ENCODE results near the gene MEDAG. TPM values are rescaled to one million over a fixed set of nuclear protein-coding genes. Genes with fewer than 3 reads are reported as not detected.

MEDAG gene
- polyA plus RNA-seq (ENCODE audit: insufficient read length in 3 of 3) = 1 to 10 TPM in 1 of 3 donors, under 1 TPM in 2; 0.71 to 1.3 (median 0.80) TPM

- no peak for DNase-seq (ENCODE audit: low read depth in 3 of 3, low spot score in 2 of 3)
Measured at GRCh38 chr13:30905932-30906383, at the start of gene MEDAG. TSS of gene MEDAG (plus strand) at chr13:30906271. CDS start at chr13:30906516, 245 bp downstream.

- DNase-seq (ENCODE audit: low read depth in 3 of 3, low spot score in 2 of 3) = no peak
Measured at GRCh38 chr13:30857018-30857417, 49.1 kb upstream of the MEDAG start.

DNA sequence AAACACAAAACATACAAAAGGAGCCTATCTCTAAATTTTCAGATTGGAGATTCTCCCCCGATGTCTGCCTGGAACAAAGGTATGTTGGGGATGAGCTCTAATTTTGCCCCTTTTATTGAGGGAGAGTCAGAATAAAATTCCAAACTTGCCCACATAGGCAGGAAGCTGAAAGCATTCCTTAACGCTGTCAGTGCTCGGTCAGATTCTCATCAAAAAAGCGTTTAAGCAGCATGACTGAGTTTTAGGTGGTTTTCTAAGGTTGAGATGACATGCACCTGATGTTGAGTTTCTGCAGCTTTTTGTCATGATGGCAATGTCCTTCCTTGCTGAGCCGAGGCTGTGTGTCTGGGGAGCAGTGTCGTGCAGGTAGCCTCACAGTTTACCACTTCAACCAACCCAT, 48.4 kb upstream of the MEDAG start:
- DNase-seq (ENCODE audit: low read depth in 3 of 3, low spot score in 2 of 3) = no peak

DNA sequence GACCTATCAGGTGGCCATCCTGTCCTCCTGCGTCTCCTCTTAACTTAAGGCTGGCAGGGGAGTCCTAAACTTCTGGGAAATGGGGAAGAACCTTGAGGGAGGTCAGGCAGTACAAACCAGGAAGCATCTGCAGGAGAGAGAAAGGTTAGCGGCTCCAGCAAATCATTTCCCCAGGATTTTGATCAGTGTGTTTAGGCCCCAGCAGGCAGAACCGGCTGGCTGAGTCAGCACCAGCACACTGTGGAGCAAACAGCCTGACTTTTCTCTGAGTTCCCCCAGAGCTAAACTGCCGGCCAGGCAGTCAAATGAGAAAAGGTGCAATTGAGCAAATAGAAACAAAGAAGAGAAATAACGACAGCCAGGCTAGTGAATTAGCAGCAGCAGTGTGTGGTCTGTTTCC, 46.7 kb upstream of the MEDAG start:
- DNase-seq (ENCODE audit: low read depth in 3 of 3, low spot score in 2 of 3) = no peak

- no peak for DNase-seq (ENCODE audit: low read depth in 3 of 3, low spot score in 2 of 3)
Measured at GRCh38 chr13:30861163-30861562, 44.9 kb upstream of the MEDAG start.

DNA sequence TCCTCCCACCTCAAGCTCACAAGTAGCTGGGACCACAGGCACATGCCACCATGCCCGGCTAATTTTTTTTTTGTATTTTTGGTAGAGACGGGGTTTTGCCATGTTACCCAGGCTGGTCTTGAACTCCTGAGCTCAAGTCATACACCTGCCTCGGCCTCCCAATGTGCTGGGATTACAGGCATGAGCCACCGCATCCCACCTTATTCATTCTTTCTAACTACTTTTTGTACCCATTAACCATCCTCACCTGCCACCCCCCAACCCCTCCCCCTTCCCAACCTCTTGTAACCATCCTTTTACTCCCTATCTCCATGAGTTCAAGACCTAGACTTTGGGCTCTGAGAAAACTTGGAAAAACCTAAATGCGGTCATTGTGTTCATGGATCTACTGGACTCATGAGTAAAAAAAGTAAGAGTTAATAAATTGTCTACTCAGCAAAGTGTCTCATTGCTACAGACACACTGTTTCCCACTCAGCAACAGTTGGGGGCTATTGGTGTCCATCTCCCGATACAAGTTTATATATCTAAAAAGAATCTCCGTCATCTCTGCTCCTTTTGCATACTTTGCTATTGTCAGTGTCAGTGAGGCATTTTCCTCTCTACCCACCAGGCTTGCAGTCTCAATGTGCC, 44.1 kb upstream of the MEDAG start:
- no peak for DNase-seq (ENCODE audit: low read depth in 3 of 3, low spot score in 2 of 3)

DNA sequence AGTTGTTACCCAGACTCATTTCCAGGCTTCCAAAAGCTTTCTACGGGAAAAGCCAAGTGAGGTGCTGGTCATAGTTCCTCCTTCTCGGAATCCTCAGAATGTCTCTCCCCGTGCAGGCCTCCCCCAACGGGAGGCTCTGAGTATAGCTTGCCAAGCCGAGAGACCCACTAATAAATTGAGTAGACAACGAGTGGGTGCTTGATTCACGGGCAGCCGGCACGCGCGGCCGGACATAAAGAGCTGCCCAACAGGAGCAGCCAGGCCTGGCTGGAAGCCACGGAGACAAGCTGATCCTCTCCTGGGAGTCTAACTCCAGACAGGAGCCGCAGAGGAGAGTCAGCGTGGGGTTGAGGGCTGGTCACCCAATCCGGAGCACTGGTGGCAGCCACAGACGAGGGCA, 43.4 kb upstream of the MEDAG start:
- no peak for DNase-seq (ENCODE audit: low read depth in 3 of 3, low spot score in 2 of 3)

- DNase-seq (ENCODE audit: low read depth in 3 of 3, low spot score in 2 of 3) = no peak
Measured at GRCh38 chr13:30863231-30863630, 42.8 kb upstream of the MEDAG start.

- no peak for DNase-seq (ENCODE audit: low read depth in 3 of 3, low spot score in 2 of 3)
Measured at GRCh38 chr13:30863796-30864195, 42.3 kb upstream of the MEDAG start.

DNA sequence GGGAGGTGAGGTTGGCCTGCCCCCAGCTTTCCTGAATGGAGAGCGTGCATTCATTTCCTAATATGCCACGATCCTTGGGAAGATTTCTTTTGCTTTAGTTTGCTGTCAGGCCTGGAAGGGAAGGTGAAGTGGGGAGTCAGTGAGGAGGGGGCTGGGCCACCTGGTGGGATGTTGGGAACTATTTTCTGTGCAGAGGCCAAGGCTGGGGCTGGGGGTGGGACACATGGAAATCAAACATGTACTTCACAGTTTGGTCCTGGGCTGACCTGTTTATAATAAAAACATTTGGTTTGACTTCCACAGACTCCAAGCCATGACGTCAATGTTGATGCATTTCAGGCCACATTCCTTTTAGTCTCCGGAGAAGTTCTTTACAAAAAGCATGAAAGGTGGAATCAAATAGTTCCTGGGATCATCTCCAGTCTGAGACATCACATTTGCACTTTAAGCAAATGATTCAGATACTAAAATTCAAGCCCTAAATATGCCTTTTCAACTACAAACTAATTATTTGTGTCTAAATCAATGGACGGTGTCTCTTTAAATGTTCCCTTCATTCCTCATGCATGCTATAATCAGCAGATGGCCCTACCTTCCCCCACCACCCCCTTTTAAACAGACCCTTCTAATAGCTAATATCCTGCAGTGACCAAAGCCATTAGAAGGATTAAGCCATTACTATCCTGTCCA, 41.5 kb upstream of the MEDAG start:
- no peak for DNase-seq (ENCODE audit: low read depth in 3 of 3, low spot score in 2 of 3)

- peak in 1 of 3 donors; percentile 60 for DNase-seq (ENCODE audit: low read depth in 3 of 3, low spot score in 2 of 3)
Measured at GRCh38 chr13:30865123-30866049, 40.7 kb upstream of the MEDAG start.

DNA sequence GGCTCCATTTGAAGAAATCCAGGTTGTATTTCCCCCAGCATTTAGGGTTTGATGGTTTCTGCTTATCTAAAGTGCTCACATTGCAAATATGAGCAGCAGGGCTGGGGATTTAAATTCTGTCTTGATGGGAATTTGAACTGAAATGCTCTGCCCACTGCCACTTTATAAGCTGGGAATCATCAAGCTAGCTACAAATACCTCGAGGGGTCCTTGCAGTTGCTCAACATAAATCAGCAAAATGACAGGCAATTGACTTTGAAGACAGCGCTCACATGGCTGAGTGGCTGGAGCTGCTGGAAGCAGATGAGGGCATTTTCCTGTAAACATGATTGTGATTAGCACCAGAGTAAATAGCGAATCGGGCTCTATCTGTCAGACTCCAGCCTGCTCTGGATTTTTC, 39.4 kb upstream of the MEDAG start:
- no peak for DNase-seq (ENCODE audit: low read depth in 3 of 3, low spot score in 2 of 3)

DNA sequence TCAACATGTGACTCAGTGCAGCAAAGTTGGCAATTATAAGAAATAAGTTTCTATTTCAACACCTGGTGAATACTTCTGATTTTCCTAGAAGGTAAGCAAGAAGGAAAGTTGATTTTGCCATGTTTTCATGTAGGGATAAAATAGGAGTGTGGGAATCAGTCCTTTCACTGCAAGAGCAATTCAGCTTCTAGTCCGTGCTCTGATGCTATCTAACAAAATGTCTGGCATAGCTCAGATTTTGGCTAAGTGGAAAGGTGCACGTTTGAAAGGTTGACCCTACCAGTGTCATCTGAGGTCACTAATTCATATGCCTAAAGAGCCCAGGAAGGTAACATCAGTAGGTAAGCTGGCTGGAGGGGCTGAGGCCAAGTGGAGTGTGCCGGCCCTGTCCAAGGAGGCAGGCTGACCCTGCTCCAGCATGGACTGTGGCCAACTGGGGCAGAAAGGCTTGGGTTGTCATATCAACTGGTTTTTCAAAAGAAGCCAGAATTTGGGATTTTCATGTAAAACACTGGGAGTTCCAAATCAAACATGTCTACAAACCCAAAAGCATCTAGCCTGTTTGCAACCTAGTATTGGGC, 38.9 kb upstream of the MEDAG start:
- DNase-seq (ENCODE audit: low read depth in 3 of 3, low spot score in 2 of 3) = no peak

- no peak for DNase-seq (ENCODE audit: low read depth in 3 of 3, low spot score in 2 of 3)
Measured at GRCh38 chr13:30868799-30869470, 37.1 kb upstream of the MEDAG start.

- no peak for DNase-seq (ENCODE audit: low read depth in 3 of 3, low spot score in 2 of 3)
Measured at GRCh38 chr13:30869491-30869890, 36.6 kb upstream of the MEDAG start.

- DNase-seq (ENCODE audit: low read depth in 3 of 3, low spot score in 2 of 3) = no peak
Measured at GRCh38 chr13:30870049-30870884, 35.8 kb upstream of the MEDAG start.

- DNase-seq (ENCODE audit: low read depth in 3 of 3, low spot score in 2 of 3) = no peak
Measured at GRCh38 chr13:30870916-30871587, 35.0 kb upstream of the MEDAG start.

GRCh38 chr13:30871588-30872275, 34.3 kb upstream of the MEDAG start:
- DNase-seq (ENCODE audit: low read depth in 3 of 3, low spot score in 2 of 3) = no peak
